ENCODE measurements around the gene TCTN1. TPM values are rescaled to one million over a fixed set of nuclear protein-coding genes. Genes with fewer than 3 reads are reported as not detected.
"Not testable (repeated sequence)": the region's sequence is repeated elsewhere in the genome, so short reads cannot be mapped to it uniquely, and the experiment has no call there.

The TCTN1 gene
- total and polyA plus RNA-seq, 2 of the 4 experiments (the other 2 are of a cell fraction): 11.7 to 18.8 TPM

GRCh38 chr12:110587102-110587501, 26.8 kb upstream of the TCTN1 start:
- H3K27ac ChIP-seq (ENCODE audit: insufficient read depth, low read length); H3K4ac ChIP-seq (ENCODE audit: low read depth, low read length); H3K9me1 ChIP-seq (ENCODE audit: insufficient read depth, low read length); H4K8ac ChIP-seq (ENCODE audit: low read depth in 2 of 2, low read length in 2 of 2); H3K18ac ChIP-seq (ENCODE audit: low read depth, low read length); H3K9me3 ChIP-seq (ENCODE audit: control insufficient read depth, insufficient read depth, low read length); BruUV-seq (replicated peaks); H3K14ac ChIP-seq (replicated peaks; ENCODE audit: low read depth, low read length); H2AK9ac ChIP-seq (replicated peaks; ENCODE audit: low read depth, low read length, poor library complexity); H4K20me1 ChIP-seq (ENCODE audit: insufficient read depth, low read length); CTCF ChIA-PET; H3K56ac ChIP-seq (ENCODE audit: extremely low read depth, insufficient read depth, low read length); POLR2A ChIA-PET (ENCODE audit: unreplicated experiment); H2BK15ac ChIP-seq (ENCODE audit: low read depth, low read length); ATAC-seq (ENCODE audit: low read depth); H4K91ac ChIP-seq (ENCODE audit: insufficient read depth, low read depth, low read length); H2BK120ac ChIP-seq (ENCODE audit: low read depth, low read length); H2BK20ac ChIP-seq (ENCODE audit: low read depth, low read length); H2AK5ac ChIP-seq (ENCODE audit: low read depth, low read length); H3K4me2 ChIP-seq (ENCODE audit: low read depth, low read length); dilution Hi-C loops (cut with HindIII; ENCODE audit: low sequenced_read_pairs, unreplicated experiment); H2BK5ac ChIP-seq (ENCODE audit: low read depth, low read length, poor library complexity, severe bottlenecking); H4K5ac ChIP-seq (ENCODE audit: low read depth, low read length); H3K79me1 ChIP-seq (ENCODE audit: low read depth in 1 of 2, low read length in 2 of 2); H3K36me3 ChIP-seq (ENCODE audit: control insufficient read depth, insufficient read depth, low read length); H3K9ac ChIP-seq (ENCODE audit: low read depth, low read length); H3K27me3 ChIP-seq (ENCODE audit: control insufficient read depth, insufficient read depth, low read length); H2AFZ ChIP-seq (replicated peaks; ENCODE audit: low read length, poor library complexity); intact Hi-C loops (cut with micrococcal nuclease); H3K4me3 ChIP-seq (ENCODE audit: insufficient read depth, low read depth, low read length); in situ Hi-C loops (cut with MboI; ENCODE audit: low sequenced_read_pairs); H3K23ac ChIP-seq (ENCODE audit: low read depth, low read length); DNase-seq: not testable (repeated sequence)
- WGBS, 2 experiments (ENCODE audit: extremely low coverage in 2 of 2, insufficient read length in 1 of 2): no CpG with 5 or more reads among the region's 2 CpGs
- H3K4me1 ChIP-seq (ENCODE audit: control insufficient read depth, insufficient read depth, low read length): peaks cover 12% of the 10 kb centered on the region

Data from IMR-90 (cell line).